HepG2 (cell line): ENCODE measurements around the gene PCIF1. TPM values are rescaled to one million over a fixed set of nuclear protein-coding genes. Genes with fewer than 3 reads are reported as not detected.

Experiments
- ATAC-seq: fragments of 200-7000 bp; cut with Tn5 transposase; 3 replicates; pipeline ENCODE4 v1.9.1; 2020; ENCODE audit warnings: mild to moderate bottlenecking, moderate library complexity
- BruUV-seq: library from RNA; stranded (reverse); fragments of 400-500 nt; replicated peaks from 2 replicates; lab custom pipeline; 2021; lab: Mats Ljungman, UMichigan
- CTCF ChIA-PET: fragments of 300-600 bp; formaldehyde crosslinking; extraction: SDS; loops from one replicate; lab custom pipeline; 2021; ENCODE audit warnings: low total read pairs, inconsistent platforms, low intra/inter-chr PET ratio; lab: Yijun Ruan, JAX
- POLR2A ChIA-PET: fragments of 350-600 bp; sonication (Branson Sonifier 250); formaldehyde crosslinking; loops from one replicate; lab custom pipeline; 2020; ENCODE audit warnings: antibody characterized with exemption, inconsistent platforms; lab: Yijun Ruan, JAX
- DNase-seq: peaks from one replicate; pipeline ENCODE4 v3.0.0-alpha.2; 2015; ENCODE audit warnings: low spot score
- FAIRE-seq: peaks from 3 replicates; lab custom pipeline; 2011; peaks lifted over from hg19 to GRCh38; lab: Jason Lieb, UNC
- H2AFZ ChIP-seq: one replicate; pipeline ENCODE4 v1.6.1; 2011; ENCODE audit warnings: low read length, inconsistent platforms
- H3K27ac ChIP-seq: fragments of 300-600 bp; 3 replicates; pipeline ENCODE4 v1.8.0; 2011; ENCODE audit warnings: mixed run types, mild to moderate bottlenecking, mixed read lengths, low read length, inconsistent platforms; ENCODE audit not compliant: insufficient read depth; ENCODE audit errors: extremely low read length
- H3K27me3 ChIP-seq, 2 experiments: fragments of 200-600 bp in 1 of 2; 2 replicates in 1 of 2; 3 replicates in 1 of 2; pipeline versions ENCODE4 v1.6.0 to v1.8.0; 2011; ENCODE audit warnings: low read length in 2 of 2, mild to moderate bottlenecking in 2 of 2, moderate library complexity in 2 of 2, inconsistent platforms in 1 of 2; ENCODE audit not compliant: insufficient read depth in 2 of 2, control insufficient read depth in 1 of 2
- H3K36me3 ChIP-seq, 2 experiments: fragments of 200-600 bp in 1 of 2; replicated peaks in 1 of 2; 2 replicates in 1 of 2; 3 replicates in 1 of 2; pipeline versions ENCODE4 v1.5.1 to v1.8.0; 2011; ENCODE audit warnings: low read length in 2 of 2, inconsistent platforms in 1 of 2; ENCODE audit not compliant: insufficient read depth in 2 of 2, control insufficient read depth in 1 of 2
- H3K4me1 ChIP-seq: 2 replicates; pipeline ENCODE4 v1.5.1; 2012; ENCODE audit warnings: low read length, inconsistent platforms; ENCODE audit not compliant: insufficient read depth
- H3K4me2 ChIP-seq: 2 replicates; pipeline ENCODE4 v1.6.0; 2011; ENCODE audit warnings: low read depth, low read length, inconsistent platforms
- H3K4me3 ChIP-seq, 3 experiments: fragments of 200-600 bp in 1 of 3; sonication (generic), shearing (Covaris generic) in 1 of 3; replicated peaks in 1 of 3; 2 replicates each; pipeline ENCODE4 v1.5.1; 2011 to 2016; ENCODE audit warnings: low read length in 3 of 3, inconsistent platforms in 2 of 3, low read depth in 2 of 3, mild to moderate bottlenecking in 2 of 3, control low read depth in 1 of 3, mixed read lengths in 1 of 3; ENCODE audit not compliant: insufficient read depth in 1 of 3
- H3K79me2 ChIP-seq: one replicate; pipeline ENCODE4 v1.6.1; 2011; ENCODE audit warnings: low read length, inconsistent platforms; ENCODE audit not compliant: insufficient read depth
- H3K9ac ChIP-seq: 2 replicates; pipeline ENCODE4 v1.6.0; 2011; ENCODE audit warnings: mild to moderate bottlenecking, low read depth, low read length, inconsistent platforms; ENCODE audit not compliant: insufficient read depth
- H3K9me3 ChIP-seq: 2 replicates; pipeline ENCODE4 v1.5.1; 2012; ENCODE audit warnings: mild to moderate bottlenecking, low read length
- H4K20me1 ChIP-seq: 2 replicates; pipeline ENCODE4 v1.6.0; 2011; ENCODE audit warnings: inconsistent platforms, mild to moderate bottlenecking, low read length, moderate library complexity; ENCODE audit not compliant: insufficient read depth
- EED ChIP-seq: sonication (generic); formaldehyde crosslinking; IDR thresholded peaks from 2 replicates; pipeline ENCODE4 v1.5.0; 2020; ENCODE audit warnings: mild to moderate bottlenecking, missing genetic modification reagents
- HNRNPLL ChIP-seq: fragments of 200-400 bp; formaldehyde crosslinking; IDR thresholded peaks from 2 replicates; pipeline ENCODE4 v1.6.1; 2017; ENCODE audit warnings: mild to moderate bottlenecking, low read depth, low read length; ENCODE audit not compliant: poor library complexity, severe bottlenecking
- KDM5B ChIP-seq: sonication (generic); formaldehyde crosslinking; IDR thresholded peaks from 2 replicates; pipeline ENCODE4 v1.4.0; 2020; ENCODE audit warnings: missing genetic modification reagents, mild to moderate bottlenecking, borderline replicate concordance
- MAF1 ChIP-seq: sonication (generic); formaldehyde crosslinking; IDR thresholded peaks from 2 replicates; pipeline ENCODE4 v1.5.0; 2020; ENCODE audit warnings: missing genetic modification reagents, borderline replicate concordance
- MED1 ChIP-seq: sonication (generic); formaldehyde crosslinking; IDR thresholded peaks from 2 replicates; pipeline ENCODE4 v1.4.0; 2020; ENCODE audit warnings: missing genetic modification reagents
- ZNF274 ChIP-seq: sonication (generic); formaldehyde crosslinking; IDR thresholded peaks from 2 replicates; pipeline ENCODE4 v1.5.1; 2020; ENCODE audit warnings: mild to moderate bottlenecking, missing genetic modification reagents
- ZNF337 ChIP-seq: sonication (generic); formaldehyde crosslinking; IDR thresholded peaks from 2 replicates; pipeline ENCODE4 v1.5.1; 2020; ENCODE audit warnings: missing genetic modification reagents, low read depth, mild to moderate bottlenecking, borderline replicate concordance
- WGBS: methylation state at CpG from one replicate; pipeline ENCODE4 v1.1.6; 2017; ENCODE audit warnings: low lambda C conversion rate; 5-methylcytosine and 5-hydroxymethylcytosine counted together
- in situ Hi-C: cut with HindIII; loops from 2 replicates; pipeline ENCODE4 v1.10.0; 2017; ENCODE audit warnings: low pct_unique_long_range_greater_than_20kb; ENCODE audit not compliant: extremely low pct_ligation_motif_present
- intact Hi-C: fragments of 100-400 bp; cut with micrococcal nuclease; formaldehyde crosslinking; loops from one replicate; pipeline ENCODE4 v1.10.0; 2022; ENCODE audit not compliant: unreplicated experiment
- polyA plus RNA-seq, 8 experiments: library from polyadenylated mRNA; depleted of rRNA in 3 of 8; stranded (reverse) in 7 of 8; unstranded in 1 of 8; fragments of >200 nt; fragmentation: Illumina TruSeq in 4 of 8; extraction: Trizol in 4 of 8; gene quantifications; 2 replicates each; pipeline versions ENCODE4 v1.2.1 to v1.2.3, GENCODE V29; 2011 to 2016; ENCODE audit warnings: low read depth in 4 of 8, missing spikeins in 1 of 8, mixed read lengths in 1 of 8; ENCODE audit not compliant: insufficient read depth in 1 of 8
- total RNA-seq, 5 experiments: library from RNA; depleted of rRNA; stranded (reverse); fragments of >200 nt; fragmentation: Illumina TruSeq; extraction: Trizol; gene quantifications; 2 replicates each; pipeline ENCODE4 v1.2.3, GENCODE V29; 2016; ENCODE audit warnings: low read depth in 1 of 5

The PCIF1 gene
- total and polyA plus RNA-seq, 2 of the 13 experiments (the other 11 are each of a cell fraction or from before 2014, with no cell fraction given): 20.9 to 24.4 TPM

DNA sequence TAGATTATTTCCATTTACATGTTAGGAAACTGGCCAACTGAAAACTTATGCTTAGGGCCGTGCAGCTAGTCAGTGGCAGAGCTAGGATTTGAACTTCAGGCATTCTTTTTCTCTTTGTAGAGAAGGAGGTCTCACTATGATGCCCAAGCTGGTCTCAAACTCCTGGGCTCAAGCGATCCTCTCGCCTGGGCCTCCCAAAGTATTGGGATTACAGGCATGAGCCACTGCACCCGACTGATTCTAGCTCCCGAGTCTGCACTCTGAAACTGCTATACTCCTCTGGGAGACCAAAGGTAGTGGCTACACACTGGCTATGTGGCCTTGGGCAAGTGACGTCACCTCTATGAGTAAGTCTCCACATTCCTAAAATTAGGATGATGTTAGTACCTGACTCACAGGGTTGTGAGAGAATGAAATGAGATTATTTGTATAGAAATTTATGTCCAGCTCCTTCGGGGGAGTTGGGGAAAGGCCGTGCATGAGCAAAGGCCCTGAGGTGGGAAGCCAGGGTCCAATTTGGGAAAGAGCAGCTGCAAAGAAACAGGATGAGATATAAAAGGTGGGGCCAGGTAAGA, 28.9 kb upstream of the PCIF1 start (continued):
- TF ChIP-seq MAF1 (0 out of 2 replicates have a peak, but pooled peaks have one; percentile 14), MED1 (0 out of 2 replicates have a peak, but pooled peaks have one; percentile 36), ZNF337 (no peak)

DNA sequence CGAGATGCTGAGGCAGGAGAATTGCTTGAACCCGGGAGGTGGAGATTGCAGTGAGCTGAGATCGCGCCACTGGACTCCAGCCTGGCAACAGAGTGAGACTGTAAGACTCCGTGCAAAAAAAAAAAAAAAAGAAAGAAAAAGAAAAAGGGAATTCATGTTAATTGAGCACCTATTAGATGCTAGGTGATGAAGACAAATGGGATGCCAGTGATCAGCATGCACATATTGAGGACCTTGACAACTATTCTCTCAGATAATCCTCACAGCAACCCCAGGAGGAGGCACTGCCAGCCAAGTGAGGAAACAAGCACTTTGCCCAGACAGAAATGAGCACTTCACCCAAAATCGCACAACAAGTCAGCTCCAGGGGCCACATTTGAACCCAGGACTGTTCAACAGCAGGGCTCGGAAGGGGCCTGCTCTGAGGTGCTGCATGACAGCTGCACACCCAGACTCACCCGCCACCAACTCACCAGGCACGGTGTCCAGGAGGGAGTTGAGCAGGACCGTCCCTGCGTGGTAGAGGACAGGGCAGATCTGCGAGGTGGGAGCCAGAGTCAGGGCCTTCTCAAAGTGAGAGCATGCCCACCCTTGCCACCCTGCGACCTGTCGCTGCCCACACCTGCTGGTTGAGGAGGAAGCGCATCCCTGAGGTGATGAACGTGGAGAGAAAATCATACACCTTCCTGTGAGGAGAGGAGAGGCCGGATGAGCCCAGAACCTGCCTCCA, 27.1 kb upstream of the PCIF1 start:
- intact Hi-C loops: no loop called here
- H3K9me3 ChIP-seq: no peaks in the 10 kb centered on the region
- H3K79me2 ChIP-seq: no peaks in the 10 kb centered on the region
- H3K4me1 ChIP-seq: peaks cover 68% of the 10 kb centered on the region
- no peak overlapping the region for H3K27ac ChIP-seq
- no peaks in the 10 kb centered on the region; a peak in 1 of 5 replicates for H3K27me3 ChIP-seq
- TF ChIP-seq KDM5B (peak; percentile 32; the same call in 1 of the 2 replicates), HNRNPLL (peak; percentile 22), ZNF274 (CRISPR knock-in tag) (0 out of 2 replicates have a peak, but pooled peaks have one; percentile 7), EED (CRISPR knock-in tag) (no peak)
- no peak overlapping the region for H3K4me3 ChIP-seq
- BruUV-seq: no TSS peak
- DNase-seq (no peak), ATAC-seq (no peak), FAIRE-seq (no peak)
- H3K36me3 ChIP-seq: no peaks in the 10 kb centered on the region
- ChIA-PET CTCF (no interaction called here), POLR2A (interaction anchor here (5.6 to 8.8 kb wide), 2 partner anchors 12 to 15 kb away, joined by 62 to 164 read pairs; partner anchors contain the start of genes CTSA and NEURL2)
- H3K9ac ChIP-seq: no peak overlapping the region
- 87% methylated on average over 17 of the region's 17 CpGs for WGBS
- in situ Hi-C loops: no loop called here
- no peak overlapping the region for H3K4me2 ChIP-seq
- no peak overlapping the region for H2AFZ ChIP-seq
- no peaks in the 10 kb centered on the region for H4K20me1 ChIP-seq
